ENCODE measurements around the gene BAZ2B. TPM values are rescaled to one million over a fixed set of nuclear protein-coding genes. Genes with fewer than 3 reads are reported as not detected.

The BAZ2B gene
- total and polyA plus RNA-seq, 2 of the 13 experiments (the other 11 are each of a cell fraction or from before 2014, with no cell fraction given), result 14.0 to 15.1 TPM

DNA sequence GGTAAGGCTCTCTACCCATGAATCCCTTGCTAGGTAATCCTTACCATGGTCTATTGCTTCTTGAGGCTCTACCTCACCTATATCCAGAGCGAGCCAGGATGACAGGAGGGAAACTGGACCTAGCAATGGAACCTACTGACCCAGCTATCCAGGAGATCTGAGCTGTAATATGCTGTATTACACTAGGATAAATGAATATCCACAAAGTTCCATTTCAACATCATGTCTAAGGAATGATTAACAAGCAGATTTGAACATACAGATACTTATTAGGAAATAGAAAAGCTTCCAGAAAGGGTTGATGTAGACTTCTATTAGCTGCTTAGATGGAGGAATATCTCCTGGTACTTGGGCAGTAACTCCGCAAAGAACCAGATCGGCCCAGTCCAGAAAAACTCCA, 110.1 kb downstream of the BAZ2B start:
- intact Hi-C loops (cut with micrococcal nuclease; ENCODE audit: unreplicated experiment), result no loop called here
- H2AFZ ChIP-seq (ENCODE audit: low read length), result no peak overlapping the region
- FAIRE-seq, result no peak
- WGBS (ENCODE audit: low lambda C conversion rate), result 83% methylated on average over 3 of the region's 3 CpGs
- no peaks in the 10 kb centered on the region for H3K9me3 ChIP-seq (ENCODE audit: low read length)
- ATAC-seq, result no peak
- no peak overlapping the region for H3K9ac ChIP-seq (ENCODE audit: insufficient read depth, low read depth, low read length)
- H3K27ac ChIP-seq (ENCODE audit: extremely low read length, insufficient read depth, low read length), result no peak overlapping the region
- no peak overlapping the region for H3K4me2 ChIP-seq (ENCODE audit: low read depth, low read length)
- no peak for DNase-seq (ENCODE audit: low spot score)
- no peaks in the 10 kb centered on the region for H3K36me3 ChIP-seq (replicated peaks in 1 of 2; ENCODE audit: control insufficient read depth in 1 of 2, insufficient read depth in 2 of 2, low read length in 2 of 2)
- H3K4me3 ChIP-seq (replicated peaks in 1 of 3; ENCODE audit: insufficient read depth in 1 of 3, low read depth in 2 of 3, low read length in 3 of 3), result no peak overlapping the region
- in situ Hi-C loops (cut with HindIII; ENCODE audit: extremely low pct_ligation_motif_present, low pct_unique_long_range_greater_than_20kb), result no loop called here
- H3K79me2 ChIP-seq (ENCODE audit: insufficient read depth, low read length), result no peaks in the 10 kb centered on the region
- no TSS peak for BruUV-seq (replicated peaks)
- no peaks in the 10 kb centered on the region for H3K27me3 ChIP-seq (ENCODE audit: control insufficient read depth in 1 of 2, insufficient read depth in 2 of 2, low read length in 2 of 2)
- ChIA-PET CTCF (ENCODE audit: low intra/inter-chr PET ratio, low total read pairs) (no interaction called here), POLR2A (no interaction called here)
- H4K20me1 ChIP-seq (ENCODE audit: insufficient read depth, low read length), result no peaks in the 10 kb centered on the region
- no peaks in the 10 kb centered on the region for H3K4me1 ChIP-seq (ENCODE audit: insufficient read depth, low read length)
- TF ChIP-seq, protein P1, sequence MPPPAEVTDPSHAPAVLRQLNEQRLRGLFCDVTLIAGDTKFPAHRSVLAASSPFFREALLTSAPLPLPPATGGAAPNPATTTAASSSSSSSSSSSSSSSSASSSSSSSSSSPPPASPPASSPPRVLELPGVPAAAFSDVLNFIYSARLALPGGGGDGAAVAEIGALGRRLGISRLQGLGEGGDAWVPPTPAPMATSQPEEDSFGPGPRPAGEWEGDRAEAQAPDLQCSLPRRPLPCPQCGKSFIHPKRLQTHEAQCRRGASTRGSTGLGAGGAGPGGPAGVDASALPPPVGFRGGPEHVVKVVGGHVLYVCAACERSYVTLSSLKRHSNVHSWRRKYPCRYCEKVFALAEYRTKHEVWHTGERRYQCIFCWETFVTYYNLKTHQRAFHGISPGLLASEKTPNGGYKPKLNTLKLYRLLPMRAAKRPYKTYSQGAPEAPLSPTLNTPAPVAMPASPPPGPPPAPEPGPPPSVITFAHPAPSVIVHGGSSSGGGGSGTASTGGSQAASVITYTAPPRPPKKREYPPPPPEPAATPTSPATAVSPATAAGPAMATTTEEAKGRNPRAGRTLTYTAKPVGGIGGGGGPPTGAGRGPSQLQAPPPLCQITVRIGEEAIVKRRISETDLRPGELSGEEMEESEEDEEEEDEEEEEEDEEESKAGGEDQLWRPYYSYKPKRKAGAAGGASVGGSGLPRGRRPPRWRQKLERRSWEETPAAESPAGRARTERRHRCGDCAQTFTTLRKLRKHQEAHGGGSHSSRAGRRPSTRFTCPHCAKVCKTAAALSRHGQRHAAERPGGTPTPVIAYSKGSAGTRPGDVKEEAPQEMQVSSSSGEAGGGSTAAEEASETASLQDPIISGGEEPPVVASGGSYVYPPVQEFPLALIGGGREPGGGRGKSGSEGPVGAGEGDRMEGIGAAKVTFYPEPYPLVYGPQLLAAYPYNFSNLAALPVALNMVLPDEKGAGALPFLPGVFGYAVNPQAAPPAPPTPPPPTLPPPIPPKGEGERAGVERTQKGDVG (CRISPR knock-in tag; IDR thresholded peaks at IDR 0.05; ENCODE audit: borderline replicate concordance), result no peak
- TF ChIP-seq EHMT2 (IDR thresholded peaks at IDR 0.05; ENCODE audit: borderline replicate concordance, low read depth, low read length) (no peak), RBM22 (optimal IDR thresholded peaks at IDR 0.05; ENCODE audit: low read length) (no peak), ZNF296 (CRISPR knock-in tag; conservative IDR thresholded peaks at IDR 0.05) (no peak), PCBP1 (IDR thresholded peaks at IDR 0.05; ENCODE audit: borderline replicate concordance, low read depth, low read length) (no peak), FOSL1 (CRISPR knock-in tag; IDR thresholded peaks at IDR 0.05; ENCODE audit: borderline replicate concordance) (no peak), ZFP36L2 (CRISPR knock-in tag; IDR thresholded peaks at IDR 0.05) (no peak), STAG1 (CRISPR knock-in tag; IDR thresholded peaks at IDR 0.05) (no peak), JUN (CRISPR knock-in tag; IDR thresholded peaks at IDR 0.05) (no peak)
- TF ChIP-seq, protein P2, sequence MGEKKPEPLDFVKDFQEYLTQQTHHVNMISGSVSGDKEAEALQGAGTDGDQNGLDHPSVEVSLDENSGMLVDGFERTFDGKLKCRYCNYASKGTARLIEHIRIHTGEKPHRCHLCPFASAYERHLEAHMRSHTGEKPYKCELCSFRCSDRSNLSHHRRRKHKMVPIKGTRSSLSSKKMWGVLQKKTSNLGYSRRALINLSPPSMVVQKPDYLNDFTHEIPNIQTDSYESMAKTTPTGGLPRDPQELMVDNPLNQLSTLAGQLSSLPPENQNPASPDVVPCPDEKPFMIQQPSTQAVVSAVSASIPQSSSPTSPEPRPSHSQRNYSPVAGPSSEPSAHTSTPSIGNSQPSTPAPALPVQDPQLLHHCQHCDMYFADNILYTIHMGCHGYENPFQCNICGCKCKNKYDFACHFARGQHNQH (CRISPR knock-in tag; IDR thresholded peaks at IDR 0.05), result no peak
- TF ChIP-seq, protein P3, sequence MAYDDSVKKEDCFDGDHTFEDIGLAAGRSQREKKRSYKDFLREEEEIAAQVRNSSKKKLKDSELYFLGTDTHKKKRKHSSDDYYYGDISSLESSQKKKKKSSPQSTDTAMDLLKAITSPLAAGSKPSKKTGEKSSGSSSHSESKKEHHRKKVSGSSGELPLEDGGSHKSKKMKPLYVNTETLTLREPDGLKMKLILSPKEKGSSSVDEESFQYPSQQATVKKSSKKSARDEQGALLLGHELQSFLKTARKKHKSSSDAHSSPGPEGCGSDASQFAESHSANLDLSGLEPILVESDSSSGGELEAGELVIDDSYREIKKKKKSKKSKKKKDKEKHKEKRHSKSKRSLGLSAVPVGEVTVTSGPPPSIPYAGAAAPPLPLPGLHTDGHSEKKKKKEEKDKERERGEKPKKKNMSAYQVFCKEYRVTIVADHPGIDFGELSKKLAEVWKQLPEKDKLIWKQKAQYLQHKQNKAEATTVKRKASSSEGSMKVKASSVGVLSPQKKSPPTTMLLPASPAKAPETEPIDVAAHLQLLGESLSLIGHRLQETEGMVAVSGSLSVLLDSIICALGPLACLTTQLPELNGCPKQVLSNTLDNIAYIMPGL (CRISPR knock-in tag; IDR thresholded peaks at IDR 0.05; ENCODE audit: borderline replicate concordance in 1 of 2, low read depth in 1 of 2), result no peak
- TF ChIP-seq, protein P4, sequence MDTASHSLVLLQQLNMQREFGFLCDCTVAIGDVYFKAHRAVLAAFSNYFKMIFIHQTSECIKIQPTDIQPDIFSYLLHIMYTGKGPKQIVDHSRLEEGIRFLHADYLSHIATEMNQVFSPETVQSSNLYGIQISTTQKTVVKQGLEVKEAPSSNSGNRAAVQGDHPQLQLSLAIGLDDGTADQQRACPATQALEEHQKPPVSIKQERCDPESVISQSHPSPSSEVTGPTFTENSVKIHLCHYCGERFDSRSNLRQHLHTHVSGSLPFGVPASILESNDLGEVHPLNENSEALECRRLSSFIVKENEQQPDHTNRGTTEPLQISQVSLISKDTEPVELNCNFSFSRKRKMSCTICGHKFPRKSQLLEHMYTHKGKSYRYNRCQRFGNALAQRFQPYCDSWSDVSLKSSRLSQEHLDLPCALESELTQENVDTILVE (CRISPR knock-in tag; IDR thresholded peaks at IDR 0.05), result no peak
- TF ChIP-seq, protein P5, sequence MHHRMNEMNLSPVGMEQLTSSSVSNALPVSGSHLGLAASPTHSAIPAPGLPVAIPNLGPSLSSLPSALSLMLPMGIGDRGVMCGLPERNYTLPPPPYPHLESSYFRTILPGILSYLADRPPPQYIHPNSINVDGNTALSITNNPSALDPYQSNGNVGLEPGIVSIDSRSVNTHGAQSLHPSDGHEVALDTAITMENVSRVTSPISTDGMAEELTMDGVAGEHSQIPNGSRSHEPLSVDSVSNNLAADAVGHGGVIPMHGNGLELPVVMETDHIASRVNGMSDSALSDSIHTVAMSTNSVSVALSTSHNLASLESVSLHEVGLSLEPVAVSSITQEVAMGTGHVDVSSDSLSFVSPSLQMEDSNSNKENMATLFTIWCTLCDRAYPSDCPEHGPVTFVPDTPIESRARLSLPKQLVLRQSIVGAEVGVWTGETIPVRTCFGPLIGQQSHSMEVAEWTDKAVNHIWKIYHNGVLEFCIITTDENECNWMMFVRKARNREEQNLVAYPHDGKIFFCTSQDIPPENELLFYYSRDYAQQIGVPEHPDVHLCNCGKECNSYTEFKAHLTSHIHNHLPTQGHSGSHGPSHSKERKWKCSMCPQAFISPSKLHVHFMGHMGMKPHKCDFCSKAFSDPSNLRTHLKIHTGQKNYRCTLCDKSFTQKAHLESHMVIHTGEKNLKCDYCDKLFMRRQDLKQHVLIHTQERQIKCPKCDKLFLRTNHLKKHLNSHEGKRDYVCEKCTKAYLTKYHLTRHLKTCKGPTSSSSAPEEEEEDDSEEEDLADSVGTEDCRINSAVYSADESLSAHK (CRISPR knock-in tag; IDR thresholded peaks at IDR 0.05; ENCODE audit: borderline replicate concordance), result no peak
